Activated CD4-positive, alpha-beta T cell treated with anti-CD3 and anti-CD28 coated beads, Interleukin-2, amount 50 U/mL, for 48 hours (primary cell): ENCODE data around the gene ZNF740.
A peak's percentile ranks its signal among the peaks of the same experiment; 100 is the strongest.

Experiments used
- DNase-seq, 2 experiments: peaks; one replicate each; pipeline ENCODE4 v3.0.0-alpha.2; 2020

The ZNF740 gene

DNA sequence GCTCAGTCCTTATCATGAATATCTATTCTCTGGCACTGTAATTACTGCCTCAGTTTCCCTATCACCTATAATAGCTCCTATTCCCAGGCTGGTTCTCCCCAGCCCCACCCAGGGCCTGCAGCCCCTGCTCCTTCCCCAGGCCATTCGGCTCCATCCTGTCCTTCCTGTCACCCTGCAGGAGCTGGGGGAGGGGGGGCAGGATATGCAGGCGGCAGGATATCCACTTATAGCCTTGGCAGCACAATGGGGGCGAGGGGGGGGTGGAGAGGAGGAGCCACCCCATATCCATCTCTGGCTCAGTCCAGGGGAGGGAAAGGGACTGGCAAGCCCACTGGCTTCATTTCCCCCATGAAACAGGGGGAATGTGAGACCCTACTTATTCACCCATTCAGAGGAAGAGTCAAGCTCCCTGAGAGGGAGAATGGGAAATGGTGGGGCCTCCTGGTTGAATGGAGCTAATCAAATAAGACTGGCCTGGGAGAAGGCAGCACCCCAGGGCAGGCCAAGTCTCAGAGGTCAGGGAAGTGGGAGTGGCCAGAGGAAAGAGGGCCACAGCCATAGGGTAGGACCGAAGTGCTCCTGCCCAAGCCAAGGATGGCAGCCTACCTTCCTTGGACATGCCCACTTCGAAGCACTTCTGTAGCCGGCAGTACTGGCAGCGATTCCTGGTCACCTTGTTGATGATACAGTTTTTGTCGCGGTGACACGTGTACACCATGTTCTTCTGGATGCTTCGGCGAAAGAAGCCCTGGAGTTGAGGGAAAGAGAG lies 34.3 kb downstream of the ZNF740 start:
- no peak for DNase-seq

DNA sequence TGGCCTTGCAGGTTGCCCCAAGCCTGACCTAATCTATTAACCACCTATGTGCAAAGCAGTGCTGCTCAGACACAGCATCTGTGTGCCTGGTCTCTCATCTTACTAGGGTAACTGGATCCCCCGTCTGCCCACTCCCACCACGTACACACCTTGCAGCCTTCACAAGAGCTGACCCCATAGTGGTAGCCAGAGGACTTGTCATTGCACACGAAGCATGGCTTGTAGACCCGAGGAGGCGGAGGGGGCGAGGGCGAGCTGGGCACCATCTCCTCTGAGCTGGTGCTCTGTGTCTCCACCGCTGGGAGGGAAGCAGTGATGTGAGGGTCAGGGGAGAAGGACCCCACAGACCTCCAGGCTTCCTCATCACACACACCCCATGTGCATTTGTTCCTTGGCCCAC lies 35.0 kb downstream of the ZNF740 start:
- DNase-seq: no peak

DNA sequence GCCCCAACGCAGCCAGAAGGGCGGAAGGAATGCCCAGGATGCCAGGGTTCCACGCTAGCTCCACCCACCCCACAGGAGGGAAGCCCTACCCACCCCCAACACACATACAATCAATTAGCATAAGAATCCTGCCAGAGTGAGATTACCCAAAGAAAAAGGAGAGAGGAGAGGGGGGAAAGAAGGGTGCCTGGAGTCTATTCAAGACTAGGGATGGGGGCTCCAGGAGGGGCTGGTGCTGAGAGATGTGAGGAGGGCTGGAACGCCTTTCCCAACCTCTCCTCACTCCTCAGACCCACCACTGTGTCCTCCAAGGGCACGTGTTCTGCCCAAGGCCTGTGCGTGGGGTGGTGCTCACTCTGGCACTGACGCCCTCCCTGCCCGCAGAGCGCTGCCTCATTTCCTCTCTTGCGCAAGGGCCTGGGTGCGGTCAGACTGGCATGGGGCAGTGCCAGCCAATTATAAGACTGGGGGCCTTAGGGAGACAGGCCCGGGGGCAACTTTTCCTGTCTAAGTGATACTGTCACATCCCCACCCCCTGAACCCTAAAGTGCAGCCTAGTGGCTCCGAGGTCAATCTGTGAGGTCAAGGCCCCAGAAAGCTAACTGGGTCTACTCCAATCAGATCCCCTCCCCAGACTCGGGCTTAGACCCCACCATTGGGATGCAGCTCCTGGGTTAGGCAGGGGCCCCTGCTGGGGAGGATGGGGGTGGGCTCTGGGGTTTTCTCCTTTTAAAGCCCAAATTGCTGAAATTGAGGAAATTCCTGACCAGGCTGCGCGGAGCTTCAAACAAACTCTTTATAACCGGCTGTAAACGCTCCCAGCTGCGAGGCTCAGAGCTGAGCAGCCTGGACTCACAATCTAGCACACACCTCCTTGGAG lies 36.8 kb downstream of the ZNF740 start:
- DNase-seq: peak in 1 of 2 experiments; percentile 65

DNA sequence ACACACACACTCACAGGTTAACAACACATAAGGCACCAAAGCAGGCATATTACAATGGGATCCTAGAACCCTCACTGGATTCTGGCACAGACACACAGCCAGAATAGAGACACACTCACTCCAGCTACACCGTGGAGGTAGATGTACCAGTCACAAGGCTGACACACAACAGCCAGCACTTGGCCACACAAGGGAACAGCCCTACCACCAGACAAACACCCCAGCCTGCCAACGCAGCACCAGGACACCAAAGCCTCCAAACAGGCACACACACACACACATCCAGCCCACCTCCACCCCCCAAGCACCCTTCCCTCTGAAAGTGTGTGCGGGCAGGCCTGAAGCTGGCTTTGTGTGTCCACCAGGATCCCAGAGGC lies 37.4 kb downstream of the ZNF740 start:
- DNase-seq: no peak

DNA sequence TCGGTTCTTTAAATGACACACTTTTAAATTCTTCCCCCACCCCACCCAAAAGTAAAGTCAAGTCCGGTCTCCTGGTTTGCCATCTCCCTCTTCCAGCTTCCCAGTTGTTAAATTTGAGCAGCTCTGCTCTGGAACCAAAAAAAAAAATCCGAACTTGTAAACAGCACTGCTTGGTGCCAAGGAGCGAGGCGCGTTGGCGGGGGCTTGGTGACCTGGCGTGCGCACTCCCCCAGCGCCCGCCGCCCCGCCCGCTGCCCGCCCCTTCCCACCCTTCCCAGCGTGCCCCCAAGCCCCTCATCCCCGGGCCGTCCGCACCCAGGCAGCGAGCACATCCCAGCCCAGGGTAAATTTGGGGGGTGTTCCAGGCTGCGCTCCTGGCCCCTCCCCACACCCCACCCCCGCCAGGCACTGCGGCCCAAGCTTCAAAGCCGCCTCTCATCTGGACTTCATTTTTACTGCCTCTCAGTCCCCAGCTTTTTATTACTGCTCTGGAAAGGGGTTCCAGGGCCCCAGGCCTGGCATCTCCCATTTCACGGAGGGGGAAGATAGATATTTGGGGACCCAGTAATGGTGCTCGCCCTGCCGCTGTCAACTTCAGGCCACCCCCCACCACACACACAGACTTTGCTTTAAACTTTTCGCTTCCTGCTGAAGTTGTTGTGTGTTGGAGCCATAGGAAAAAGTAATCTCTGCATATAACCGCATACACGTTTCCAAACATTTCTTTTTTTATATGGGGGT lies 38.2 kb downstream of the ZNF740 start:
- DNase-seq: no peak

DNA sequence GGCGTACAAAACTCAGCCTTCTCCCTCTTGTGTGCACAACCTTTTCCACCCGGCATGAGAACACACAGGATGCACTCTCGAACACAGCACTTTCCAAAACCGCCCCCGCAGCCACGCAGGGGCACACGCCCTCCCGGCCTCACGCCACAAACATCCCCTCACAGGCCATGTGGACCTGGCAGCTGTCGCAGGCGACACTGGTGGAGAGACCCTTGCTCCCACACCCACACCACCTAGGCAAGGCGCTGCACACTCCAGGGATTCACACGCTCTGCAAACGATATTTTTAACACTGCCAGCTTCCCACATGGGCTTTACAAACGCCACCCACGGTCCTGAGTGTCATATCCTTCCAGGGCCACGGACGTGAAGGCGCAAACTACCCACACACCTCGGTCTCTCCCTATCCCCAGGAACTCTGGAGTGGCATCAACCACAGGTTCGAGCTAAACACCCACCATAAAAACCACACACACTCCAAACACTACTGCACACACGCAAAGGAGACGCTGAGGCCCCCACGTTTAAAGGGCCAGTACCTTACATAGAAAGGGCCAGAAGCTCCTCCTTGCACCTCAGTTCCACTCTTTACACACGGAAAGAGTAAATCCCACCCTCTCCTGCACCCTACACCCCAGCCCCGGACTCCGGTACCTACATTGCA lies 38.9 kb downstream of the ZNF740 start:
- DNase-seq: peak; percentile 75 to 84

- DNase-seq: peak; percentile 81 to 84
These were observed 39.6 kb downstream of the ZNF740 start for GRCh38 chr12:53219956-53220693.

DNA sequence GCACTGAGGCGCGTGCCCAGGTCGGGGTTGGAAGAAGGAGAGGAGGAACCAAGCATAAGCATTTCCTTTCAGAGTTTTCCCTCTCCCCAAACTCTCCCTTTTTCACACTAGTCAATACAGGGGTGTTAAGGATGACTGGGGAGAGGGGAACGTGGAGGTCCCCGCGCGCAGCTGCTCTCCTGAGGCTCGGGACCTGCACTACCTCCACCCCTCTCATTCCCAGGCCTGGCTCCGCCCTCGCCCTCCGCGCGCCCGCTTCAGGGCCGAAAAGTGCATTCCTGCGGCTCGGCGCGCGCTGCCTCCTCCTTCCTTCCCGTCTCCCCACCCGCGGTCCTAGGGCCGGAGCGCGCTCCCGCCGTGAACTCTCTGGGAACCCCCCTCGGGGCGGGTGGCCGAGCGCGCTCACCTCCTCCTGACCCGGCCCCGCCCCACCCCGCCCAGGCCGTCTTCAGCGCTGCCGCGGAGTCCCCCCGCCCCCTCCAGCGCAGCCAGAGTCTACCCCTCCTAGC lies 40.2 kb downstream of the ZNF740 start:
- DNase-seq: peak; percentile 86 to 90

- peak in 1 of 2 experiments; percentile 57 for DNase-seq
These were observed 40.9 kb downstream of the ZNF740 start for GRCh38 chr12:53221203-53222080.

DNA sequence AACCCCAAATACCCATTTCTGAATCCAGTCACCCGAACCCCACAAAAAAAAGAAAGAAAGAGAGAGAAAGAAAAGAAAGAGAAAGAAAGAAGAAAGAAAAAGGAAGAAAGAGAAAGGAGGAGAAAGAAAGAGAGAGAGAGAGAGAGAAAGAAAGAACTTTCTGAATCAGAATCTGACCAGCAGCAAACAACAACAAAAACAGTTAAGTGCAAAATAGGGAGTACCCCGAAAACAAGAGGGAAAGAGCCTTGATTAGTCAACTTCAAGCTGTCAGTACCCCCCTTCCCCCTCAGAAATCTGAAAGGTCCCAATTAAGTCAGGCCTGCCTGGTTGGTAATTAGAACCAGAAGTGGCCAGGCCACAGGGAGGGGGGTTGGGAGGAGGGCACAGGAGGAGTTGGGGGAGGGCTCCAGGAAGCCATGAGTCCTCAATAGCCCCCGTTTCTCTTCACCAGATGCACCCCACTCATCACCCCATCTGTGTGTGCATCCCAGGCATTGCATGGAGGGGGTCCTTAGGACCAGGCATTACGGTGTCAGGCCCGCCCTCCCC lies 41.7 kb downstream of the ZNF740 start:
- DNase-seq: no peak

- no peak for DNase-seq
These were observed 42.3 kb downstream of the ZNF740 start for GRCh38 chr12:53222806-53223261.

DNA sequence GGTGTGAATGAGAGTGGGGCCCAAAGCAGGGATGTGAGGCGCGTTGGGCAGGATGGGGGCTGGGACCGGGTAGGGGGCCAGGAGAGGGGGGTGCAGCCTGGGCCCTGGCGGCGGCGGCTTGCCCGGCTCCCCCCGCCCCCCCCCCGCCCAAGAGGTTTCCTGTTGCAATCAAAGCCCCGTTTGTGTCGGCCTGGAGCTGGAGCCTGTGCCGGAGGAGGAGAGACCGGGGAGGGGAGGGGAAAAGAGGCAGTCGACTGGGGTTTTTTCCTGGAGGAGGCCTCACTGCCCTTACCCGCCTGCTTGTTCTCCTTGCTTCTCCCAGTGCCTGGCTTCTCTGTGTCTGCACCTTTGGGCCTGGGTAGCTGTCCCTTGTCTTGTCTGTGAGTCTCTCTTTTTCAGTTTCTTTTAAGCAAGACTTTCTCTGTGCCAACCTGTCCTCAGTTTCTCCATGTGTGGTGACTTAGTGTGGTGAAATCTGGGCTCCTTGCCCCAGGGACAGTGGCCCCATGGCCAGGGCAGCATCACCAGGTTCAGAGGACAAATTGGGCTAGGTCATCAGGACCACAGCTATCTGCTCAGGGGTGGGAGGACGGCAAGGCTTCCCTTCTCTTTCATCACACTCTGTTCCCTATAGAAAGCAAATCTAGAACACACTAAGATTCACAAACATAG lies 43.0 kb downstream of the ZNF740 start:
- no peak for DNase-seq

GRCh38 chr12:53224061-53224896 lies 43.8 kb downstream of the ZNF740 start:
- DNase-seq: no peak

DNA sequence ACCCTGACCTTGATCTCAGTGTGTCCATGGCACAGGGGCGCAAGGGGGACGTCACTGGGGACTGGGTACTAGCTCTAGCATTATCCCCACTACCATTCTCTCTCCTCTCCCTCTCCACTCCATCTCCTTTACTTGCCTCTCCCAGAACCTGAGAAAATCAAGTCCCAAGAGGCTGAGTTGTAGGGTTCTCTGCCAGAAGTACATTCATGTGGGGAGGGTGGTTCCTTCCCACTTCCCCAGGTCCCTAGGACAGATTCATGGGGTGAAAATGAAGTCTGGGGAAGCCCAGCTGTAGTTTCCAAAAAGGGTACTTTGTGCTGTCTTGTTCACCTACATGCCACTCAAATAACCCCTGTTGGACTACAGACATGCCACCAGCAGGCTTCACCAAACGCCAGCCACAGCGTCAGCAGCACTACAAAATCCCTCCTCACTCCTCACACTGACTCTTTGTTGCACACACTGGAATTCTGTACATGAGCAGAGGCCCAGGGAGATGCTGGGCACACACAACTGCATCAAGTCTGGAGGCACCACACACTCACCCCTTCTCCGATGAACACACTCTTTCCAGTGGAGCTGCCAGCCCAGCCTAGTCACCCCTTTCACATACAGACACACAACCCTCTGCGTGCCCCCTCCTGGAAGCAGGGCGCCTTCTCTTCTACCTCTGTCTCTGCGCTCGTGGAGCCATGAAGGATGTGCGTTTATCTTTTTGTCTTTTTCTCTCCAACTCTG lies 44.5 kb downstream of the ZNF740 start:
- DNase-seq: no peak

DNA sequence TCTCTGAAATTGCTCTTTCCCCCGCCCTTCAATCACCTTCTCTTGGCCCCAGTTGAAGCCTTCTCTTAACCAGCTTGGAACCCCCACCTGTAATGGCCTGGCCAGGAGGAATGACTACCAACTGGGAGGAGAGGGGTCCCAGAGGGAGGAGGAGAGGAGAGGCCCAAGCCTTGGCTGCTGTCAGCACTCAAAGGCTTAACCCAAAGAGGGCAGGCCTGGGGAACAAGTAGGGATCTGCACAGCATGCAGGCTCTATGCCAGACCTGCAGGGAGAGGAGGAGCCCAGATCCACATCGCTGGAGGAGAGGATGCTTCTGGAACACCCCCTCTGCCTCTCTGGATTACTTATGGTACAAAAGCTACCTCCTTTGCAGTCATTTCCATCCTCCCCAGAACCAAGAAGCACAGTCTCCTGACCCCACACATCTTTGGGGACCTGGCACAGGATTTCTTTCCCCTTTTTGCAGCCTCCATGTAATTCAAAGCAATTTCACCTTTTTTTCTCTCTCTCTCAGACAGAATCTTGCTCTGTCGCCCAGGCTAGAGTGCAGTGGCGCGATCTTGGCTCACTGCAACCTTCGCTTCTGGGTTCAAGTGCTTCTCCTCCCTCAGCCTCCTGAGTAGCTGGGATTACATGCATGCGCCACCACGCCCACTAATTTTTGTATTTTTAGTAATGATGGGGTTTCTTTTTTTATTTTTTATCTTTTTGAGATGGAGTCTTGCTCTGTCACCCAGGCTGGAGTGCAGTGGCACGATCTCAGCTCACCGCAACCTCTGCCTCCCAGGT lies 45.3 kb downstream of the ZNF740 start:
- DNase-seq: no peak

GRCh38 chr12:53226815-53227214 lies 46.3 kb downstream of the ZNF740 start:
- no peak for DNase-seq

- no peak for DNase-seq
These were observed 46.8 kb downstream of the ZNF740 start for GRCh38 chr12:53227341-53227740.
